Osteocyte (in vitro differentiated cells): Measurements from ENCODE around the gene GRAMD2B. TPM values are rescaled to one million over a fixed set of nuclear protein-coding genes. Genes with fewer than 3 reads are reported as not detected.

Experiments
- DNase-seq: peaks from one replicate; pipeline ENCODE4 v3.0.0; 2021; ENCODE audit warnings: mixed read lengths; ENCODE audit not compliant: unreplicated experiment; ENCODE audit errors: extremely low spot score
- H3K27ac Mint-ChIP-seq: one replicate; pipeline ENCODE4 v1.8.0; 2021; ENCODE audit warnings: mild to moderate bottlenecking, mixed read lengths; ENCODE audit not compliant: unreplicated experiment
- H3K27me3 Mint-ChIP-seq: one replicate; pipeline ENCODE4 v1.8.0; 2021; ENCODE audit warnings: mixed read lengths; ENCODE audit not compliant: unreplicated experiment
- H3K36me3 Mint-ChIP-seq: one replicate; pipeline ENCODE4 v1.8.0; 2021; ENCODE audit warnings: mixed read lengths; ENCODE audit not compliant: unreplicated experiment
- H3K4me1 Mint-ChIP-seq: one replicate; pipeline ENCODE4 v1.8.0; 2021; ENCODE audit warnings: mixed read lengths; ENCODE audit not compliant: unreplicated experiment
- H3K4me3 Mint-ChIP-seq: one replicate; pipeline ENCODE4 v1.8.0; 2021; ENCODE audit warnings: mild to moderate bottlenecking, moderate library complexity, mixed read lengths; ENCODE audit not compliant: unreplicated experiment
- H3K9me3 Mint-ChIP-seq: one replicate; pipeline ENCODE4 v1.8.0; 2021; ENCODE audit warnings: mixed read lengths; ENCODE audit not compliant: unreplicated experiment
- total RNA-seq: library from RNA; stranded (reverse); gene quantifications from 2 replicates; pipeline ENCODE4 v1.2.1, GENCODE V29; 2021
- TF ChIP-seq, protein P1 (sequence below): fragments of 200-600 bp; sonication (generic); IDR thresholded peaks from 2 replicates; pipeline ENCODE4 v1.5.0; 2021; ENCODE audit warnings: antibody characterized with exemption, mild to moderate bottlenecking, moderate library complexity

The GRAMD2B gene
- total RNA-seq, 1 donor from 2014 or later, result 93.7 TPM

DNA sequence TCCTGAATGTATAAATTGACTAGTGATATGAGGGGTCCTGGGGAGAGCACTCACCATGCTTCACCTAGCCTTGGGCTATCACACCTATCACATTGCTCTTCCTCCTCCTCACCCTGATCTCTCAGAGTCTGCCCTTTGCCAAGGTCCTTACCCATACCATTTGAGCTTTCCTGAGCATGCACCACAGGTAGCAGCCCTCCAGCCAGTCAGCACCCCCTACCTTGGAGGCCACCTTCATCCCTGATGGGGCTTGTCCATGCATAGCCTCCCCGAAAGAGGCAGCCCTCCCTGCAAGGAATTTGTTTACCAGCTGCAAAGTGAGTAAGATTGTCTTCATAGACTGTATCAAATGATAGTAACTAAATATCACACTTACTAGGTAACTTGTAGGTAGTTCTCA, 88.8 kb downstream of the GRAMD2B start:
- Mint-ChIP-seq H3K4me3 (no peak overlapping the region), H3K36me3 (no peaks in the 10 kb centered on the region), H3K27me3 (no peaks in the 10 kb centered on the region), H3K9me3 (no peaks in the 10 kb centered on the region), H3K27ac (no peak overlapping the region), H3K4me1 (peaks cover 60% of the 10 kb centered on the region)
- TF ChIP-seq, protein P1, sequence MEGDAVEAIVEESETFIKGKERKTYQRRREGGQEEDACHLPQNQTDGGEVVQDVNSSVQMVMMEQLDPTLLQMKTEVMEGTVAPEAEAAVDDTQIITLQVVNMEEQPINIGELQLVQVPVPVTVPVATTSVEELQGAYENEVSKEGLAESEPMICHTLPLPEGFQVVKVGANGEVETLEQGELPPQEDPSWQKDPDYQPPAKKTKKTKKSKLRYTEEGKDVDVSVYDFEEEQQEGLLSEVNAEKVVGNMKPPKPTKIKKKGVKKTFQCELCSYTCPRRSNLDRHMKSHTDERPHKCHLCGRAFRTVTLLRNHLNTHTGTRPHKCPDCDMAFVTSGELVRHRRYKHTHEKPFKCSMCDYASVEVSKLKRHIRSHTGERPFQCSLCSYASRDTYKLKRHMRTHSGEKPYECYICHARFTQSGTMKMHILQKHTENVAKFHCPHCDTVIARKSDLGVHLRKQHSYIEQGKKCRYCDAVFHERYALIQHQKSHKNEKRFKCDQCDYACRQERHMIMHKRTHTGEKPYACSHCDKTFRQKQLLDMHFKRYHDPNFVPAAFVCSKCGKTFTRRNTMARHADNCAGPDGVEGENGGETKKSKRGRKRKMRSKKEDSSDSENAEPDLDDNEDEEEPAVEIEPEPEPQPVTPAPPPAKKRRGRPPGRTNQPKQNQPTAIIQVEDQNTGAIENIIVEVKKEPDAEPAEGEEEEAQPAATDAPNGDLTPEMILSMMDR, result no peak
- peak; percentile 71 for DNase-seq

DNA sequence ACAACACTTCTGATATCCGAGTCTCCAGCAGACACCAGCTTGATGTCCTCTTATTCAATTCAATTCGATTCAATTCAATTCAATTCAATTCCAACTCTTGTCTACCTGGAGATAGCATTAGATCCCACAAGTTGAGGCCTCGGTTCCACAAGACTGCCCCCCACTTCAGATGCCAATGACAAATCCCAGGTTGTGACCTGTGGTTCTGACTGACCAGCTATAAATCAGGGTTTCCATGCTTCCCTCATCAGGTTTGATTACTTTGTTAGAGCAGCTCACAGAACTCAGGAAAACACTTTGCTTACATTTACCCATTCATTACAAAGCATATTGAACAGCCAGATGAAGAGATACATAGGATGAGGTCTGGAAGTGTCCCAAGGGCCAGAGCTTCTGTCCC, 89.2 kb downstream of the GRAMD2B start:
- peak; percentile 5 for DNase-seq
- Mint-ChIP-seq H3K9me3 (no peaks in the 10 kb centered on the region), H3K27me3 (no peaks in the 10 kb centered on the region), H3K4me3 (no peak overlapping the region), H3K27ac (no peak overlapping the region), H3K4me1 (peaks cover 63% of the 10 kb centered on the region), H3K36me3 (no peaks in the 10 kb centered on the region)
- TF ChIP-seq, protein P1, result no peak

DNA sequence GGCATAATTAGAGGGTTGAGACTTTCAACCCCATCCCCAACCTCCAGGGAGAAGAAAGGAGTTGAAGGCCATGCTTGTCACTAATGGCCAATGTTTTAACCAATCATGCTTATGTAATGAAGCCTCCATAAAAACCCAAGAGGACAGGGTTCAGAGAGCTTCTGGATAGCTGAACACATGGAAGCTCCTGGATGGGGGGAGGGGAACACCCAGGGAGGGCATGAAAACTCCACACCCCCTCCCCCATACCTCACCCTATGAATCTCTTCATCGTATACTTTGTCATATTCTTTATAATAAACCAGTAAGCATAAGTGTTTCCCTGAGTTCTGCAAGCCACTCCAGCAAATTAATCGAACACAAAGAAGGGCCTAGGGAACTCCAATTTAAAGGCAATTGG, 90.1 kb downstream of the GRAMD2B start:
- no peaks in the 10 kb centered on the region for H3K36me3 Mint-ChIP-seq
- TF ChIP-seq, protein P1, result no peak
- peaks cover 63% of the 10 kb centered on the region for H3K4me1 Mint-ChIP-seq
- H3K4me3 Mint-ChIP-seq, result no peak overlapping the region
- DNase-seq, result no peak
- peak overlapping the region; percentile 9 for H3K27ac Mint-ChIP-seq
- H3K27me3 Mint-ChIP-seq, result no peaks in the 10 kb centered on the region
- H3K9me3 Mint-ChIP-seq, result no peaks in the 10 kb centered on the region

DNA sequence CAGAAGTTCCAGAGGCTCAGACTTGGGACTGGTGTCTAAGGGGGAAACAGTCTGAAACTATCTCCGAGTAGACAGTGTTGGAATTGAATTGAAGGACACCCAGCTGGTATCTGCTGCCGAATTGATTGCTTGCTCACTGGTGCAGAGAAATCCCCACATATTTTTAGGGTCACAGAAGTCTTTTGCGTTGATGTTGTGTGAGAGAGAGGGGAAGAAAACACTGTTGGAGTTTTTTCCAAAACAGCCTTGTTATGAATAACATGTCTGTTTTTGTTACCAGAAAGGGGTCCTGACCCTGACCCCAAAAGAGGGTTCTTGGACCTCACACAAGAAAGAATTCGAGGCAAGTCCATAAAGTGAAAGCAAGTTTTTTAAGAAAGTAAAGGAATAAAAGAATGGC, 90.5 kb downstream of the GRAMD2B start:
- Mint-ChIP-seq H3K27ac (peak overlapping the region; percentile 9), H3K27me3 (no peaks in the 10 kb centered on the region), H3K4me3 (no peak overlapping the region), H3K36me3 (no peaks in the 10 kb centered on the region), H3K4me1 (peaks cover 62% of the 10 kb centered on the region), H3K9me3 (no peaks in the 10 kb centered on the region)
- no peak for DNase-seq
- TF ChIP-seq, protein P1, result no peak

DNA sequence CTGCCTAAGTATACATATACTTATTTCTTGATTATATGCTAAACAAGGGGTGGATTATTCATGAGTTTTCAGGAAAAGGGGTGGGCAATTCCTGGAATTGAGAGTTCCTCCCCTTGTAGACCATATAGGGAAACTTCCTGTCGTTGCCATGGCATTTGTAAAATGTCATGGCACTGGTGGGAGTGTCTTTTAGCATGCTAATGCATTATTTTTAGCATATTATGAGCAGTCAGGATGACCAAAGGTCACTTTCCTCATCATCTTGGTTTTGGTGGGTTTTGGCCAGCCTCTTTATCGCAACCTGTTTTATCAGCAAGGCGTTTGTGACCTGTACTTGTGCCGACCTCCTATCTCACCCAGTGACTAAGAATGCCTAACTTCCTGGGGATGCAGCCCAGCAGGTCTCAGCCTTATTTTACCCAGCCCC, 90.9 kb downstream of the GRAMD2B start:
- Mint-ChIP-seq H3K4me3 (no peak overlapping the region), H3K9me3 (no peaks in the 10 kb centered on the region), H3K27ac (peak overlapping the region; percentile 76), H3K27me3 (no peaks in the 10 kb centered on the region), H3K36me3 (no peaks in the 10 kb centered on the region), H3K4me1 (peaks cover 62% of the 10 kb centered on the region)
- TF ChIP-seq, protein P1, result no peak
- DNase-seq, result peak; percentile 8
